GM12874 (cell line): ENCODE data around the gene CCL14.
A peak's percentile ranks its signal among the peaks of the same experiment; 100 is the strongest.

Experiments used
- CTCF ChIP-seq: IDR thresholded peaks from 2 replicates; pipeline ENCODE4 v1.5.1; 2011; ENCODE audit warnings: low read depth, mild to moderate bottlenecking, control low read depth, low read length, moderate library complexity; ENCODE audit not compliant: insufficient read depth

CCL14 gene

GRCh38 chr17:35953720-35954119, 32.8 kb downstream of the CCL14 start:
- TF ChIP-seq CTCF, result no peak

DNA sequence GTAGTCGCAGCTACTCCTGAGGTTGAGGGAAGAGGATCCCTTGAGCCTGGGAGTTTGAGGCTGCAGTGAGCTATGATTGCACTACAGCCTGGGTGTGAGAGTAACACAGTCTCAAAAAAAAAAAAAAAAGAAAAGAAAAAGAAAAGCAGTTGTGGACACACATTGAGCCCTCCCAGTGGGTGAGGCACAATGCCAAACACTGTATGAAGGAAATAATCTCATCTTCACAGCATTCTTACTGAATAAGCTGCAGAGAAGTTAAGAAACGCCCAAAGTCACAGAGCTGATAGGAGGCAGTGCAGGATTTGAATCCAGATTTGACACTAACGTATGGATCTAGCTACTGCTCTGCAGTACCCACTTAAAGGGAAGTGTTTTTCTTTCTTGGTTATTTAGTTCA, 37.1 kb downstream of the CCL14 start:
- TF ChIP-seq CTCF, result no peak

- TF ChIP-seq CTCF, result no peak
Observed at GRCh38 chr17:35948092-35948491, 38.4 kb downstream of the CCL14 start.

GRCh38 chr17:35947156-35947585, 39.4 kb downstream of the CCL14 start:
- peak; percentile 91 for TF ChIP-seq CTCF

DNA sequence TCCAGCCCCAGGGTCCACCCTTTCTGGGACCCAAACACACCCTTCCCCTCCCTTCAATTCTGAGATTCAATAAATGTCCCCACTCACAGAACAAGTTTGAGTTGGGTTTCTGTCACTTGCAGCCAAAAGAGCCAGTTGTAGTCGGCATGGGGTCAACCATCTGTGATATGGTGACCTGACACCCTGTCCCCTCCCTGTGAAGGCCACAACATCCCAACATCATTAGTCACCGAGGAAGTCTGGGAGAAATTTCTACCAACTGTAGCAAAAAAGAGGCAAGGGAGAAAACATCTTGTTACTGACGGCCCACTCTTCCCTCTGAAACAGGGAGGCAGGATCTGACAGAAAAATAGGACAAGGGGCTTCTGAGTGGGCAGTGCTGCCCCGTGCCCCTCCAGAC, 42.4 kb downstream of the CCL14 start:
- TF ChIP-seq CTCF, result no peak

DNA sequence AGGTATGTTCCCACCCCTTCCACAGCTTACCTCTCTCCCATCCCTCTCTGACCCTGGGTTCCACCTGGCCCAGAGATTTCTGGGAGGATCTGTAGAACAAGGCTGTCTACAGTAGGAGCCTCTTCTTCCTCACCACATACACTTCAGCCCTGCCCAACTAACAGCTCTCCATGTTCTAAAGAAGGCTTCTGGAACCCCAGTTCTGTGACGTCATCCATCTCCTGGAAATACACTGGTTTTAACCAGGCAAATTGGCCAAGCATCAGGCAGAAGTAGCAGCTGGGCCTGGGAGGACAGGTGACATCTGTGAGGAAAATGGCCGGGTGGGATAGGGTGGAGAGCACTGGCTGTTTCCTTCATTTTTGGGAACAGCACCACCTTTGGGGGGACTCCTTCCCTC, 43.0 kb downstream of the CCL14 start, which contains the start of gene LYZL6:
LYZL6 (minus strand) TSS at position 177 of the 400 bp plus-strand sequence. CDS start 4,357 bp downstream, outside the sequence.
- no peak for TF ChIP-seq CTCF

DNA sequence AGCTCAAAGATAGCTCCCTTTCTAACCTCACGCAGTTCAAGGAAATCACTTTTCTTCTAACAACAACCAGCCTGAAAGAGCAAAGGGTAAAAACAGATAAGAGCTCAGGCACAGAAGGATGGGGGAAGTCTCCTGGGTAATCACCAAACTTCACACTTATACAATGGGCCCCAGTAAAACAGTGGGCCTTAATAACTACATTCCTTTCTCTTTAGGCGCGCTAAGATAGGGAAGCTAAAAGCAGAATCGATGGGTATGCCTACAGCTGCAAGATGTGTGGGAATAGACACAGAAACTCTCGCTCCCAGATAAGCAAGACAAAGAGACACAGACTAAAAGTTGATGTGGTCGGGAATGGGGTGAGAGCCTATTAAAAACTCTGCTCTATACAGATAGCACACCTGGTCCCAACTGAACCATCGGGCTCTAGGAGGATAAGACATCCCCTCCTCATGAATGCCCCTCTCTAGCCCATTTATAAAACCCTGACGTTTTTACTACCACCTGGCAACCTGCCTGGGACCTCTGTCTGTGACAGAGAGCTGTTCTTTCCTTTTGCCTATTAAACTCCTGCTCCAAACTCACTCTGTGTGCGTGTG, 43.8 kb downstream of the CCL14 start:
- no peak for TF ChIP-seq CTCF
